HEK293 (cell line): Measurements from ENCODE around the gene RDM1.

Source experiments
- AEBP2 ChIP-seq: fragments of 450-650 bp; formaldehyde crosslinking; IDR thresholded peaks from 2 replicates; pipeline ENCODE4 v1.5.1; 2016; ENCODE audit warnings: missing biosample characterization, missing genetic modification characterization, borderline replicate concordance
- YY1 ChIP-seq: fragments of 450-650 bp; formaldehyde crosslinking; IDR thresholded peaks from 2 replicates; pipeline ENCODE4 v1.5.1; 2018; ENCODE audit warnings: missing biosample characterization, missing genetic modification characterization
- ZNF175 ChIP-seq: fragments of 450-650 bp; formaldehyde crosslinking; IDR thresholded peaks from 2 replicates; pipeline ENCODE4 v1.5.1; 2016; ENCODE audit warnings: missing biosample characterization, missing genetic modification characterization

- TF ChIP-seq AEBP2 (tag by site-specific recombination): no peak
- no peak for TF ChIP-seq YY1 (tag by site-specific recombination)
- TF ChIP-seq ZNF175 (tag by site-specific recombination): no peak
These were observed 54.0 kb downstream of the RDM1 start for GRCh38 chr17:35876534-35876933.
